Prostate gland (tissue), 2 donors: ENCODE results near the gene PRSS23.
"Not testable (repeated sequence)": the region's sequence is repeated elsewhere in the genome, so short reads cannot be mapped to it uniquely, and the experiment has no call there.

Experiments used
- POLR2A ChIP-seq: fragments of 450-650 bp; IDR thresholded peaks from one replicate; pipeline ENCODE4 v1.6.1; 2016; ENCODE audit warnings: antibody characterized with exemption, mild to moderate bottlenecking
- TF ChIP-seq, protein P1 (sequence below), 4 experiments: fragments of 200-600 bp in 2 of 4; fragments of 450-650 bp in 2 of 4; sonication (generic) in 2 of 4; IDR thresholded peaks; 1 replicate in 3 of 4; 2 replicates in 1 of 4; pipeline ENCODE4 v1.5.1; 2016 to 2019; ENCODE audit warnings: antibody characterized with exemption in 4 of 4, mild to moderate bottlenecking in 2 of 4, moderate library complexity in 2 of 4

DNA sequence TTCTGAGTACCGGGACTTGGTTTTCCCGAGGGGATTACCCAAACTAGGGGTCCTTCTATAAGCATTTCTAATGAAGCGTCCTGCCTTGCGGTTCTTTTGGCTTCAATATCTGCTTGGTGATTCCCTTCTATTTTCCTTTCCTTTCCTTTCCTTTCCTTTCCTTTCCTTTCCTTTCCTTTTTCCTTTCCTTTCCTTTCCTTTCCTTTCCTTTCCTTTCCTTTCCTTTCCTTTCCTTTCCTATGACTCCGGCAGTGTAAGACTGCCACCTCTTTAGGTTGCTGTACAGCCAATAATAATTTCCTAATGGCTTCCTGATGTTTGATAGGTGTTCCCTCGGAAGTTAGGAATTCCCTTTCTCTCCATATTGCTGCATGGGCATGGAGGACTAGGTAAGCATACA lies 34.0 kb downstream of the PRSS23 start:
- TF ChIP-seq POLR2A: not testable (repeated sequence)
- TF ChIP-seq, protein P1, sequence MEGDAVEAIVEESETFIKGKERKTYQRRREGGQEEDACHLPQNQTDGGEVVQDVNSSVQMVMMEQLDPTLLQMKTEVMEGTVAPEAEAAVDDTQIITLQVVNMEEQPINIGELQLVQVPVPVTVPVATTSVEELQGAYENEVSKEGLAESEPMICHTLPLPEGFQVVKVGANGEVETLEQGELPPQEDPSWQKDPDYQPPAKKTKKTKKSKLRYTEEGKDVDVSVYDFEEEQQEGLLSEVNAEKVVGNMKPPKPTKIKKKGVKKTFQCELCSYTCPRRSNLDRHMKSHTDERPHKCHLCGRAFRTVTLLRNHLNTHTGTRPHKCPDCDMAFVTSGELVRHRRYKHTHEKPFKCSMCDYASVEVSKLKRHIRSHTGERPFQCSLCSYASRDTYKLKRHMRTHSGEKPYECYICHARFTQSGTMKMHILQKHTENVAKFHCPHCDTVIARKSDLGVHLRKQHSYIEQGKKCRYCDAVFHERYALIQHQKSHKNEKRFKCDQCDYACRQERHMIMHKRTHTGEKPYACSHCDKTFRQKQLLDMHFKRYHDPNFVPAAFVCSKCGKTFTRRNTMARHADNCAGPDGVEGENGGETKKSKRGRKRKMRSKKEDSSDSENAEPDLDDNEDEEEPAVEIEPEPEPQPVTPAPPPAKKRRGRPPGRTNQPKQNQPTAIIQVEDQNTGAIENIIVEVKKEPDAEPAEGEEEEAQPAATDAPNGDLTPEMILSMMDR (IDR thresholded peaks at IDR 0.05): not testable (repeated sequence)
